GM21423 (cell line): Measurements from ENCODE around the gene NHS.

Experiments
- ATAC-seq: cut with Tn5 transposase; IDR thresholded peaks from one replicate; pipeline ENCODE4 v1.9.1; 2021; ENCODE audit warnings: mild to moderate bottlenecking, moderate library complexity; ENCODE audit not compliant: unreplicated experiment

NHS gene

GRCh38 chrX:17405225-17405969 is 30.4 kb downstream of the NHS start:
- no peak for ATAC-seq

DNA sequence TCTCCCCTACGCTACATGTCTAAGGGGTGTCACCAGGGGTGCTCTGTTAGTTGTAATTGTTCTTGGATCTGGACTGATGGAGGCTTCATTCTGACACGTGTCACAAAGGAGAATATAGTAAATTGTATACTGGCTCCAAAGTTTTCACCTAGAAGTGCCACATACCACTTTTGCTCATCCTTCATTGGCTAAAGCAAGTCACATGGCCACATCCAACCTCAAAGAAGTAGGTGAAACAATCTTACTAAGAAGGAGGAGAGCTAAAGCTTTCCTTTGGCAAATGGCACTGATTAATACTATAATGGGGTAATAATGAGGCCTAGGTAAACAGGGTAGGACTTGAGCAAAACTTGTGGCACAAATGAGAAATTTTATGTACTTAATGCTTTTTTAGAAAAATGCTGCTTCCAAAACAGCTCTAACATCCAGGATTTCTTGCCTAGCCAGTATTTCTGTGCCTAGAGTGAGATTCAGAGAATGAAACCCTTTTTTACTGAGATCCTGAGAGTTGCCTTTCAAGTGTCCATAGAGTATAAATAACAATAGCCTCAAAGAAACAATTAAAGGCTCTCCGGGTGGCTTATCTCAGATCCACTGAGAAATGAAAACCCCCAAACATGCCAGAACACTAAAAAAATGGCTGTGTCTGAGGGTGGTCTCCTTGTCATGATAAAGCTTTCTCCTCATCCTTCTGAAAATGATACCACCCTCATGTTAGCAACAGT is 34.7 kb downstream of the NHS start:
- no peak for ATAC-seq

- ATAC-seq, result no peak
These were observed 35.7 kb downstream of the NHS start for GRCh38 chrX:17410651-17411050.

DNA sequence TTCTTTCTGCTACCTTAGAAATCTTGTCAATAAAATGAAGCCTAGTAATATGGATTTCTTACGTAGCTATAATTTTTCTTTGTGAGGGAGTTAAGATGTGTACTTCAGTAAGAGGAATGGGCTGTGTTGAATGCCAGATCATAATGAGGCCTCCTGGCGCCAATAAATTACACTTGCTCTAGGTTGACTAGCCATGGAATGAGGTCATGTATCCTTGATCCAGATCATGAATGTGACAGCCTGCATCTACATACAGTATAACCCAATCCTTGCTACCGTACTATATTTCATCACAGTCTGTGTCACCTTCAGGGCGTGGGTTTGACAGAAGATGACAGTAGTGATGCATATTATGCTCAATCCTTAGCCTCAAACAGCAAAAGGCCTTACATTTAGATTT is 36.2 kb downstream of the NHS start:
- ATAC-seq, result no peak

DNA sequence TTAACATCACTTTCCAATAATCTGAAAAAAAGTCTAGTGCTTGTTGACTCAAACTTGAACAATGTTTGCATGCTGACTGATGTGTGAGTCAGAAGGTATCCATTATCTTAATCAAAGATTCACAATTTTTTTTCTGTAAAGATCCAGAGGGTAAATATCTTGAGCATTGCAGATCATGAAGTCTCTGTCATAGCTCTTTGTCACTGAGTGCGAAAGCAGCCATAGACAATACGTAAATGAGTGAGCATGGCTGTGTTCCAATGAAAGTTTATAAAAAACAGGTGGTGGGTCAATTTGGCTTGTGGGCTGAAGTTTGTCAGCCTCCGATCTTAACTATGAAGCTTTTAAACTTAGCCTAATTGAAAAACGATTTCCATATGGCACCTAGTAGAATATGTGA is 37.7 kb downstream of the NHS start:
- no peak for ATAC-seq

- no peak for ATAC-seq
These were observed 38.2 kb downstream of the NHS start for GRCh38 chrX:17413228-17413627.

- ATAC-seq, result no peak
These were observed 39.1 kb downstream of the NHS start for GRCh38 chrX:17414027-17414658.

- no peak for ATAC-seq
These were observed 39.8 kb downstream of the NHS start for GRCh38 chrX:17414839-17415238.

DNA sequence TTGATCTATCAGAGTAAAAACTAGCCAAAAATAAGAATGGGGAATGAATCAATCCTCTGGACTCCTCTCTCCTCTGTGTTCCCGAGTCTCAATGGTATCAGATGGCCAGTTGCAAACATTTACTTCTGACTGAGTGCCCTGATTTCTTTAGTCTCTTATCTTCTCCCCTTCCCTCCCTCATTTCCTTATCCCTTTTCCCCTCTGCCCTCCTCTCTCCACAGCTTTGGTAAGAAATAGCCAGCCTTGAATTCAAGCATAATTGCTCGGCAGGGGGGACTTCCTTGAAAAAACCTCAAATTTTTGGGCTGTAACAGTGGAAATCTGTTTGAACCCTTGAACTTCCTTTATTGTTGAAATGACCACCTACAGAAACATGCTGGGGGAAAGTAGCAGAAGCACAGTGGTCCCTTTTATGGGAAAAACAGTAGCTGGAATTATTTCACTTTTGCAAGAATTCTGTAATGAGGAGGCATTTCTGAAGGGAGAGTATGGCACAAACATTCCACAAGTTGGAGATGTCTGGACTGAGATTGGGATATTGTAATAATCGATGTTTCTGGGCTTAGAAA is 40.3 kb downstream of the NHS start:
- no peak for ATAC-seq

DNA sequence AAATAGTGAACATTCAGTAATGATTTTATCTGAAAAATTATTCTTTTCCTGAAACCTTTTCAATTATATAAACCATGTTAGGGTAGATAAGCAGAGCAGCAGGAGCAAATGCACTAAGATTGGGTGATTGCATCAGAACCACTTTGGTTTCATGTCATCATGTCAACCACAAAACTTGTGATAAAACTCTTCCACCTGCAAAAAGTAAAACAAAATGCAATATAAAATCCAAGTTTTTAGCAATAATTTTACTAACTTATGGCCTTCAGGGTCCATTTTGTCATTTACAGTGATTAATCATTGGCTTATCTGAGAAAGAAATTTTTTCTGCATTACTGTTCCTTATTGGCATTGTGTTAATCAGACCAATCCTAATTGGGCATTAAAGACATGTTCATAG is 42.4 kb downstream of the NHS start:
- no peak for ATAC-seq

- no peak for ATAC-seq
These were observed 50.1 kb downstream of the NHS start for GRCh38 chrX:17425136-17425535.

DNA sequence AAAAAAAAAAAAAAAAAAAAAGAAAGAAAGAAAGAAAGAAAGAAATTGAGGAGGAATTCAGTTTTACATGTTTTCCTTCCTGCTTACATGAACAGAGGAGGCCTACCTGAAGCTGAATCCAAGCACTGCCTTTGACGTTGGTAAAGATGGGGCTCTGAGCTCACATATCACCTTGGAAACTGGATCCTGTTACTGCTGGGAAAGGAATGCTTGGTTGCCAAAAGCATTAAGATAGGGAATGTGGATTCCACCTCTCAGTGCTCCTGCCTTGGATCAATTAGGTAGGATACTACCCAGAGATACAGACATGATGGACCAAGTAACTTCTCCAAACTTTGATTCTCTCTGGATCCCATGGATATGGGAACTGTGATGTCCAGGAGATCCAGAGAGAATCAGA is 50.6 kb downstream of the NHS start:
- ATAC-seq, result no peak

DNA sequence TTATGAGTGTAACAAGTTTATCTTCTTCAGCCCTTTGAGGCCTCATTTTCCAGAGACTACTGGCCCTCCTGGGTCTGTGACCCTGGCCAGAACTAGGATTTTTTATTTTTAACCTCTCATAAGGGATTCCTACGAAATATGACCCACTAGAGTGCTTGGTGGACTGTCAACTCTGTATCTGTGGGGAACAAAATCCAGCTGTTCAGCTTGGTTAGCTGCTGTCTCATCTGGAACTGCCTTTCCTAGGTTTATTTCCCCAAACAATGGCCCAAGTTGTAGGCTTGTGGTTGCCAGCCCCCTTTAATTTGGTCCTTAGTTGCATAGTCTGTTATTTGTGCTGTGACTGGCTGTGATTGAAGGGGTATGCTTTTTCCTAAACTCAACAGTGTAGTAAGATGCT is 56.2 kb downstream of the NHS start:
- ATAC-seq, result no peak

- ATAC-seq, result no peak
These were observed 57.2 kb downstream of the NHS start for GRCh38 chrX:17432158-17432557.

DNA sequence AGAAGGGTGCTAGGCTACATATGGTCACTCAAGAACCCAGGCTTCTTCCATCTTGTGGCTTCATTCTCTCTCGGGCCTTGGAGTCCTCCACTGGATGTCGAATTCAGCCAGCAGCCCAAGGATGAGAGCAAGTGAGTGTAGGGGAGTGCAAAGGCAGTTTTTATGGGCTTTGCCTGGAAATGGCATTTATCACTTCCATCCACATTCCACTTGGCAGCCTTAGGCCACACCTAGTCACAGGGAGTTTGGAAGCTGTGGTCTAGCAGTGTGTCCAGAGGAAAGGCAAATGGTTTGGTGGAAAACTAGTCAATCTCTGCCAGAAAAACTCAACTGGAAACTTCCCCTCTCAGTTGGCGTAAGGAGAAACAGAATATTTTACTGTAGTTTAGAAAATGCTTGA is 59.0 kb downstream of the NHS start:
- no peak for ATAC-seq

DNA sequence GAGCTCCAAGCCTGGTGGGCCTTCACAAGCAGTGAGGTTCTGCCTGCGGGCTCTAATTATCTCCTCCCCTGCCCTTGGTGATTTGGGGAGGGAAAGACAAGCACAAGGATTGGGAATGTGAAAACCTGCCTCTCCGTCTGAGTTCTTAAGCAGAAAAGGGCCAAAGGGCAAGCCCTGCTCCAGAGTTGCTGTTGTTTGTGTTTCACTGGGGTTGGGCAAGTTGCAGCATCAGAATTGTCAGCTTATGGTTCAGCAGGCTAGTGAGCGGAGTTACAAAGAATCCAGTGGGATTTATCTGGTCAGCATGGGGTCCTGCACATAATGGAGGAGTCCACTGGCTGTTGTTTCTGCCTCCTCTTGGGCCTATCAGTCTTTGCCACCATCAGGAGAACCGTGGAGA is 60.5 kb downstream of the NHS start:
- no peak for ATAC-seq

- no peak for ATAC-seq
These were observed 63.2 kb downstream of the NHS start for GRCh38 chrX:17438221-17438620.

- ATAC-seq, result no peak
These were observed 65.3 kb downstream of the NHS start for GRCh38 chrX:17440258-17440657.

- no peak for ATAC-seq
These were observed 65.8 kb downstream of the NHS start for GRCh38 chrX:17440836-17441235.

DNA sequence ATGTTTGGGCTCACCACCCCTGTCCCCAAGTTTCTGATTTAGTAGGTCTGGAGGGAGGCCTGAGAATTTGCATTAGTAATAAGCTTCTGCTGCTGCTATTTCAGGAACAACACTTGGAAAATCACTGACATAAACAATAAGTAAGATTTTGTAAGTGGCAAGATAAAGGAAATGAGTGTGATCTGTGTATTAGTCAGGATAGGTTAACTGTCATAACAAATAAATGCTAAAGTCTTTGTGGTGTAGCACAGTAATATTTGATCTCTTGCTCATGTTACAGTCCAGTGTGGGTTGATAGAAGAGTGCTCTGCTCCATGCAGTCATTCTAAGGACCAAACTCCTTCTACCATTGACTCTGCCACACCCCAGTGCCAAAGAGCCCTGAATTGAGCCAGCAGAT is 67.0 kb downstream of the NHS start:
- ATAC-seq, result no peak

DNA sequence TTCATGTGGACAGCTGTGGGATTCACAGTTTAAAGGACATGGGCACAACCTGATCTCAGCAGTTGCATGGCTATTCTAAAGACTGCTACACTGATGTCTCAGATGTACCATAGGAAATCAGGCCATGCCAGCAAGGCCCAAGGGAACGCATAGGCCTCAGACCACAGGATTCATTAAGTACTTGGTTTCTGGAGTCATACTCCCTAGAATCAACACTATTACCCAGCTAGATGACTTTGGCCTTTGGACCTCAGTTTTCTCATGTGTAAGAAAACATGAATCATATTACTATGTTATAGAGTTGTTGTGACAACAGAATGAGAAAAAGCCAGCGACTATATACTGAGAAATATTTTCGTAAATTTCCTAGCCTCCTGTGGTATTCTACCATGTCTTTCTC is 67.9 kb downstream of the NHS start:
- no peak for ATAC-seq

DNA sequence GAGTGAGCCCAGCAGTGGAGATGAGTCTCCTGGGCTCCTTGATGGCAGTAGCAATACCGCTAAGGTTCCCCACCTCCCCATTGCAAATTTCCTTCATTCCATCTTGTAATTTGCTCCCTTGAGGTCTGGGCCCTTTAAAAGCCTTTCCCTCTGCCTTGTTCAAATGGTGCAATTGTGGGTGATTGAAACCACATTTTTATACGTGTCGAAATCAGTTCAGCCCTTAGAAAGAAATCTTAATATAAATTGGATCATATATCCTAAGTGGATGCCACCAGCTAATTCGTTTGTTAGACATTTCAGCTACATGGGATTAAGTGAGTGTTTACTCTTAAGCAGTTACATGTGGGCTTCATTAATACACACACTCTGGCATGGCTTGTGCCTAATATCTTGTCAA is 68.6 kb downstream of the NHS start:
- ATAC-seq, result no peak
